HUES64 (cell line): ENCODE measurements around the gene DUSP9.

Experiments used
- H3K27ac ChIP-seq: 2 replicates; pipeline ENCODE4 v1.7.0; 2013; ENCODE audit warnings: low read depth, low read length, inconsistent platforms
- H3K27me3 ChIP-seq: 2 replicates; pipeline ENCODE4 v1.6.1; 2013; ENCODE audit warnings: mild to moderate bottlenecking, low read length; ENCODE audit not compliant: insufficient read depth
- H3K36me3 ChIP-seq: 2 replicates; pipeline ENCODE4 v1.6.1; 2013; ENCODE audit warnings: mild to moderate bottlenecking, low read length; ENCODE audit not compliant: insufficient read depth
- H3K4me1 ChIP-seq: 2 replicates; pipeline ENCODE4 v1.6.1; 2013; ENCODE audit warnings: mild to moderate bottlenecking, low read length, moderate library complexity; ENCODE audit not compliant: insufficient read depth
- H3K4me3 ChIP-seq: 2 replicates; pipeline ENCODE4 v1.5.1; 2013; ENCODE audit warnings: mild to moderate bottlenecking, low read length, moderate library complexity
- H3K9ac ChIP-seq: 2 replicates; pipeline ENCODE4 v1.6.1; 2013; ENCODE audit warnings: mild to moderate bottlenecking, low read depth, low read length
- H3K9me3 ChIP-seq: 2 replicates; pipeline ENCODE4 v1.6.1; 2013; ENCODE audit warnings: low read depth, low read length; ENCODE audit not compliant: insufficient read depth
- WGBS: fragments of 150-250, 120-280 bp; methylation state at CpG from one replicate; pipeline ENCODE4 v1.1.7; 2013; ENCODE audit warnings: missing lambda C conversion rate; 5-methylcytosine and 5-hydroxymethylcytosine counted together

The DUSP9 gene

GRCh38 chrX:153645151-153645550 lies 1.9 kb upstream of the DUSP9 start:
- no peak overlapping the region for H3K27ac ChIP-seq

GRCh38 chrX:153645921-153646488 lies 998 bp upstream of the DUSP9 start:
- Histone ChIP-seq H3K36me3 (no peaks in the 10 kb centered on the region), H3K27ac (no peak overlapping the region), H3K4me1 (no peaks in the 10 kb centered on the region), H3K9ac (no peak overlapping the region), H3K4me3 (no peak overlapping the region), H3K9me3 (no peaks in the 10 kb centered on the region), H3K27me3 (peaks cover 81% of the 10 kb centered on the region)
- 71% methylated on average over 9 of the region's 10 CpGs for WGBS

More at GRCh38 chrX:153645151-153645550, 1.9 kb upstream of the DUSP9 start:
- no peak overlapping the region for H3K4me3 ChIP-seq
- no peaks in the 10 kb centered on the region for H3K36me3 ChIP-seq
- H3K27me3 ChIP-seq, result peaks cover 89% of the 10 kb centered on the region
- H3K4me1 ChIP-seq, result no peaks in the 10 kb centered on the region
- no peaks in the 10 kb centered on the region for H3K9me3 ChIP-seq
- H3K9ac ChIP-seq, result no peak overlapping the region
- WGBS, result 52% methylated on average over 6 of the region's 6 CpGs

- Histone ChIP-seq H3K4me1 (no peaks in the 10 kb centered on the region), H3K27me3 (peaks cover 65% of the 10 kb centered on the region), H3K36me3 (no peaks in the 10 kb centered on the region), H3K4me3 (0 out of 2 replicates have a peak overlapping the region, but pooled peaks have one; percentile 13), H3K27ac (no peak overlapping the region), H3K9me3 (no peaks in the 10 kb centered on the region), H3K9ac (no peak overlapping the region)
- 10% methylated on average over 84 of the region's 85 CpGs for WGBS
These were observed 706 bp downstream of the DUSP9 start for GRCh38 chrX:153647461-153648357.

- Histone ChIP-seq H3K36me3 (no peaks in the 10 kb centered on the region), H3K9ac (no peak overlapping the region), H3K9me3 (no peaks in the 10 kb centered on the region), H3K27ac (no peak overlapping the region), H3K4me1 (no peaks in the 10 kb centered on the region), H3K4me3 (no peak overlapping the region), H3K27me3 (peaks cover 57% of the 10 kb centered on the region)
- 75% methylated on average over 13 of the region's 17 CpGs for WGBS
These were observed 1.6 kb downstream of the DUSP9 start for GRCh38 chrX:153648358-153649177.

GRCh38 chrX:153649178-153649914 lies 2.3 kb downstream of the DUSP9 start:
- H3K36me3 ChIP-seq, result no peaks in the 10 kb centered on the region
- WGBS, result 70% methylated on average over 26 of the region's 26 CpGs
- H3K27ac ChIP-seq, result no peak overlapping the region
- H3K9me3 ChIP-seq, result no peaks in the 10 kb centered on the region
- H3K27me3 ChIP-seq, result peaks cover 51% of the 10 kb centered on the region
- H3K4me1 ChIP-seq, result no peaks in the 10 kb centered on the region
- H3K9ac ChIP-seq, result no peak overlapping the region
- no peak overlapping the region for H3K4me3 ChIP-seq

GRCh38 chrX:153649915-153650782 lies 3.1 kb downstream of the DUSP9 start:
- Histone ChIP-seq H3K27ac (no peak overlapping the region), H3K4me1 (no peaks in the 10 kb centered on the region), H3K4me3 (no peak overlapping the region), H3K9ac (no peak overlapping the region), H3K36me3 (no peaks in the 10 kb centered on the region), H3K27me3 (peaks cover 43% of the 10 kb centered on the region), H3K9me3 (no peaks in the 10 kb centered on the region)
- 70% methylated on average over 35 of the region's 41 CpGs for WGBS

- Histone ChIP-seq H3K27ac (no peak overlapping the region), H3K4me3 (no peak overlapping the region), H3K9ac (no peak overlapping the region), H3K4me1 (no peaks in the 10 kb centered on the region), H3K27me3 (peaks cover 35% of the 10 kb centered on the region), H3K36me3 (no peaks in the 10 kb centered on the region), H3K9me3 (no peaks in the 10 kb centered on the region)
- 98% methylated on average over 11 of the region's 13 CpGs for WGBS
These were observed 4.0 kb downstream of the DUSP9 start for GRCh38 chrX:153650959-153651358.

GRCh38 chrX:153651540-153652079 lies 4.6 kb downstream of the DUSP9 start:
- no peak overlapping the region for H3K27ac ChIP-seq
- no peaks in the 10 kb centered on the region for H3K36me3 ChIP-seq
- H3K27me3 ChIP-seq, result peaks cover 28% of the 10 kb centered on the region
- no peak overlapping the region for H3K4me3 ChIP-seq
- no peak overlapping the region for H3K9ac ChIP-seq
- H3K4me1 ChIP-seq, result no peaks in the 10 kb centered on the region
- no peaks in the 10 kb centered on the region for H3K9me3 ChIP-seq
- 86% methylated on average over 9 of the region's 9 CpGs for WGBS

GRCh38 chrX:153653556-153653955 lies 6.6 kb downstream of the DUSP9 start:
- Histone ChIP-seq H3K4me1 (no peaks in the 10 kb centered on the region), H3K9ac (no peak overlapping the region), H3K27ac (no peak overlapping the region), H3K9me3 (no peaks in the 10 kb centered on the region), H3K36me3 (no peaks in the 10 kb centered on the region), H3K27me3 (peaks cover 9% of the 10 kb centered on the region), H3K4me3 (no peak overlapping the region)
- 95% methylated on average over 1 of the region's 2 CpGs for WGBS

GRCh38 chrX:153657161-153657560 lies 10.2 kb downstream of the DUSP9 start:
- Histone ChIP-seq H3K36me3 (no peaks in the 10 kb centered on the region), H3K4me3 (no peak overlapping the region), H3K4me1 (no peaks in the 10 kb centered on the region), H3K27ac (no peak overlapping the region), H3K9me3 (no peaks in the 10 kb centered on the region), H3K27me3 (peaks cover 13% of the 10 kb centered on the region), H3K9ac (no peak overlapping the region)
- WGBS, result 94% methylated on average over 9 of the region's 9 CpGs
